Suppressor macrophage (primary cell): ENCODE data around the gene LRRTM4.

Source experiments
- DNase-seq, 4 experiments: peaks; one replicate each; pipeline ENCODE4 v3.0.0-alpha.2; 2020 to 2022
- total RNA-seq, 17 experiments: gene quantifications; one replicate each; lab custom pipeline; 2026; ENCODE audit warnings: mixed read lengths in 6 of 17, inconsistent platforms in 3 of 17; lab: John Stamatoyannopoulos, UW

Gene LRRTM4
- 0 to 1.7 (median 0) reads per million in 17 experiments for total RNA-seq

DNA sequence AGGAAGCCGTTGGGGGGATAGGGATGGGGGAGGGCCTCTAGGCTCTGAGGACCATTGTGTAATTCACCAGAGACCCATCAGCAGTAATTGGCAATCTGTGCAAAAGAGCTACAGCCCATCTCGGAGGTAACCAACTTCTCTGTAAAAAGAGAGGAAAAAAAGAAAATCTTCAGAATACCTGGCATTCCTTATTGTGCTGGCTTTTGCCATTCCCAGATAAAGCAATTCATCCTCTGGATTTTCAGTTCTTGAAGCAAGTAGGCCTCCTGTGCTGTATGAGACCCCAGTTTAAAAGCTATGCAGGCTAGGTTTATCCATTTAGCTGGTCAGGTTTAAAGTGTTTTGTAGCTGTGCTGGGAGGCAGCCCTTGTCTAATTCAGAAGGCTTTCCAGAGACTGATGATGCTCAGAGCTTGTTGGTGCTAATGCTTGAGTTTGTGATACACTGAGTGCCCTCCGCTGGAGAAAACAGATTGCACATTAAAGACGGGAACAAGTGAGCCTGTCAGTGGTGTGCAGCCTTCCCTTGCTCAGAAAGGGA lies at the start of gene LRRTM4:
Gene LRRTM4, minus strand, starts transcription at position 446 of the 540 bp plus-strand sequence.
- no peak for DNase-seq

DNA sequence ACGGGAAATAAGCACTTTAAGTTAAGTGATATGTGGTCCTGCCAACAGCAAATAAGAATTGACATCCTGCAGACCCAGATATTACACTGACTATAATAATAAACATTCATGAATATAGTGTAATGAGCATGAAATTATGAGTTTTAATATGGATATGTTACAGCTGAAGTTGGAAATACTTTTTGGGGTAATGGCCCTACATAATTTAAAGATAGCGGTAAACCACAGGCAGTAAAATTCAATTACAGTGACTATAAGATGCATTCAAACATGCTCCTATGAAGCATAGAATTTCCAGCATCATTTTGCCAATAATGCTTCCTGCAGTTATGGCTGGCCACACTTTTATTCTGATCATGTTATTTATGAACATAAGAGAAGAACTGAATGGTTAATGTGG lies 49.4 kb upstream of the LRRTM4 start:
- no peak for DNase-seq

DNA sequence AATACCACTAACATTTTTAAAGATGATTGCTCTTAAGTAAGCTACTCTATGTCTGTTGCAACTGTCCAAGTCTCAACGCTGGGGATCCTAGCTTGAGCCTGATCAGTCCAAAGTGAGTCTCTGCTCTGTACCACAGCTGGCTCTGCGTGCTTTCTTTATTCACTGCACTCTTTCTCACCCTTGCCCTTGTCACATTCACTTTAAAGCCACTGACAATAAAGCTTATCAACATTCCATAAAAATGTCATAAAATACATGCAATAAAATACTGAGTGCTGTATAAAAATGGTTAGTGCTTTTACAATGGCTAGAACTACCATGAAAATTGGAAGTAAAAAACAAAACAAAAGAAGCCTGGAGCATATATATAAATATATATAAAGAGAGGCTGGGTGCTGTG lies 45.5 kb upstream of the LRRTM4 start:
- no peak for DNase-seq

DNA sequence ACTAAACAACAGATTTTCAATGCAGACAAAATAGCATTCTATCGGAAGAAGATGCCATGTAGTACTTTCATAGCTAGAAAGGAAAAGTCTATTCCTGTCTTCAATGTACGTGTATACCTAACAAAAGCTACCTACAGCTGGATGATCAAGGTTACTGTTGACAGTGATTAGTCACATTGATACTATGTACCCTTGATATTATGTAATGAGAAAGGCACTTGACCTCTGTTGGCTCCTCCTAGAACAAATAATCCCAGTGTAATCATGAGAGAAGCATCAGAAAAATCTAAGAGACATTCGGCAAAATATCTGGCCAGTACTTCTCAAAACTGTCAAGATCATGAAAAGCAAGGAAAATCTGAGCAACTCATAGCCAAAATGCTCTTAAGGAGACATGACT lies 44.4 kb upstream of the LRRTM4 start:
- DNase-seq, result no peak

DNA sequence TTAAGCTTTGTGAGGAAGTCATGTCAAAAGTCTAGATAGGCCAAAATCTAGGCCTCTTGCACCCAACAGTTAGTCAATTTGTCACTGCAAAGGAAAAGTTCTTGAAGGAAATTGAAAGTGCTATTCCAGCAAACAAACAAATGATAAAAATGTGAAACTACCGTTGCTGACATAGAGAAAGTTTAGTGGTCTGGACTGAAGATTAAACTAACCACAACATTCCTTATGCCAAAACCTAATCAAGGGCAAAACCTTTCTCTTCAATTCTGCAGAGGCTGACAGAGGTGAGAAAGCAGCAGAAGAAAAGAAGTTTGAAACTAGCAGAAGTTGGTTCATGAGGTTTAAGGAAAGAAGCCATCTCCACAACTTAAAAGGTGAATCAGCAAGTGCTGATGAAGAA lies 44.0 kb upstream of the LRRTM4 start:
- no peak for DNase-seq

DNA sequence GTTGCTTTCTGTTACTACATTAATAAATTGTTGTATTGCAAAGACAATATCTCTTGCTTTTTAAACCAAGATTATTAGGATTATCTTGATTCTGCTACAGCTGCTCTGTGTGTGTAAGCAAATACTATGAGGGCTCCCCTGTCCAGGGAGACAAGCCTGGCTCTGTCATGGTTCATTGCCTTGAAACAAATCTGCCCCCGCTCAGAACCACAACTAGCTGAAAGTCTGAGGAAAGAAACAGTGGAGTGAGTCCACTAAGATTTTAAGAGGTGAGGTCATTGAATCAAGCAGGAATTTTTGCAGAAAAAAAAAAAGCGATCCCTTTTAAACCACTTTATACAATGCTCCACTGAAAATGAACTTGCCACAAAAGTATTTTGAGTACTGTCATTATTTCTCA lies 30.8 kb upstream of the LRRTM4 start:
- no peak for DNase-seq

DNA sequence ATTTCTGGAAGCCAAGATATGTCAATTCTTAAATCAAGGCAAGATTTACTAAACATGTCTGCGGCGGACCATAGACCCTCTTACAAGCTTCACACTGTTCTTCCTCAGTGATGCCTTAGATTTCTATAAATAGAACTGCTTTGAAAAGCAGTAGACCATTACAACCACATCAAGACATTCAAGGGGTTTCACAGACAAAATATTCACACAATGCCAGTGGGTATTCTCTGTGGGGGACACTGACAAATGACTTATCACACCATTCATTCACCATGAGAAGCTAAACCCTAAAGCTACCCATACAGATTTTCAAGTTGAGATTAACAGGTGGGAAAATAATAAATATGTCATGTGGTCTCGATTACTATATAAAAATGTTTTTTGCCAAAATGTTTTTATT lies 15.9 kb upstream of the LRRTM4 start:
- DNase-seq, result no peak

DNA sequence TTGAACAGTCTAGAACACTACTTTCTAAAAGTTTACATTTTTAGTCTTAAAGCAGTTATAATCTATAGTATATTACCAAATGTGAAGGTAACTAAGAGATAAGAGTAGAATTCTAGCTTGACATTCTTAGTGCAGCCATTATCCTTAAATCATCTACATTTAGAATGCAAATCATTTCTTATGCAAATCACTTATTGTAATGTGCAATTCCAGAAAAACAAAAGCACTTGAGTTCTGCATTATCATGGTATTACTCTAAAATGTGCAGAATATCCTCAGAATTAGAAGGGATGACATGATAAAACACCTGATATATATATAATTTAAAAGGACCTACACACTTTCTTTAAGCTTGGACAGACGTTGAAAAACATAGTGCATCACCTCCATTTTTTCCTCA lies 712 bp upstream of the LRRTM4 start:
- no peak for DNase-seq

DNA sequence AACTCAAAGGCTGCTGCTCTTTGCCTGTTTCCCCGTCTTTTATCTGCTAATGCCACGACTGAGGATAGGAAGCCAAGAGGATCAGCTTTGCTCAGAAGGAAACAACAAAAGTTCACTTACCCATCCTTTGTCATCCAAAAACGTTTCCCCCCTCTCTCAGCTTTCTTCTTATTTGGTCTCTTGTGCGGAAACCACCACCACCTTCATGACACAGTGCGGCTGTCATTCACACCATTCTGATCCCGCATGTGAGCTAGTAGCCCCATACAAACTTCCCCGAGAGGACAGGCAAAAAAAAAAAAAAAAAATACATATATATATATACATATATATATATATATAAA lies 656 bp downstream of the LRRTM4 start:
- no peak for DNase-seq

DNA sequence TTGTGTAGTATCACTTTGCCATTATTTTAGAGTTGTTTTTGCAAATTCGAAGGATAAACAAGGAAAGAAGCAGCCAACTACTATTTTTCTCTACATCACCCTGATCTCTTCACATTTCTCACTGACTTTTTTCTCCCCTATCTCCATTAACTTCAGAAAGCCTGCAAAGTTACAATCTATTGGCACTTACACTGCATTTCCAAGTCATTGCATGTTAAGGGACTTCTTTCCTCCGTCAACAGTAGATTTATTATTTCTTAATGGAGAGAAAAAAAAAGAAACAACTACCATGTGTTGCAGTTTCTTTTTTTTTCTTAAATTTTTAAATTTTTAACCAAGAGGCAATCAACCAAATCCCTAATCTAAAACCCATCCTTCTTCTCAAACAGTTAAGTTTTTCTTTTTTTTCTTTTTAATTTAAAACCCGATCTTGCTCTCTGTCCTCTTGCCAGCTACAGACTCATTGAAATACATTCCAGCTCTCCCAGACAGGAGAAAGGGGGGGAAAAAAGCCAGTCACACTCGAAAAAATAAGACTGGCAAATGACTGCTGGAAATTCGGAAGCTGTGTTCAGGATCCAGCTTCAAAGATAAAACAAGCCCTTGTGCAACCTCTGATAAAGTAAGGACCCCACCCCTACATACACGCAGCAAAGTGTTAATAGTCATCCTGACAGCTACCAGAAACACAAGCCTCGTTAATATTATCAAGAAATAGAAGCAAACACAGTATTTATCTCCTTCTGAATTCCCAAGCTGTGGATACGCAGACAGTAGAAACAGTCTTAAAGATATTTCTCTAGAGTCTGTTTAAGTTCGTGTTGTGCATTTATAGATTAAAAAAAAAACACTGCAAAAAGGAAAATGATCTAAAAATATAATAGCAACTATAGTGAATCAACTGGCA lies 1.3 kb downstream of the LRRTM4 start:
- no peak for DNase-seq

DNA sequence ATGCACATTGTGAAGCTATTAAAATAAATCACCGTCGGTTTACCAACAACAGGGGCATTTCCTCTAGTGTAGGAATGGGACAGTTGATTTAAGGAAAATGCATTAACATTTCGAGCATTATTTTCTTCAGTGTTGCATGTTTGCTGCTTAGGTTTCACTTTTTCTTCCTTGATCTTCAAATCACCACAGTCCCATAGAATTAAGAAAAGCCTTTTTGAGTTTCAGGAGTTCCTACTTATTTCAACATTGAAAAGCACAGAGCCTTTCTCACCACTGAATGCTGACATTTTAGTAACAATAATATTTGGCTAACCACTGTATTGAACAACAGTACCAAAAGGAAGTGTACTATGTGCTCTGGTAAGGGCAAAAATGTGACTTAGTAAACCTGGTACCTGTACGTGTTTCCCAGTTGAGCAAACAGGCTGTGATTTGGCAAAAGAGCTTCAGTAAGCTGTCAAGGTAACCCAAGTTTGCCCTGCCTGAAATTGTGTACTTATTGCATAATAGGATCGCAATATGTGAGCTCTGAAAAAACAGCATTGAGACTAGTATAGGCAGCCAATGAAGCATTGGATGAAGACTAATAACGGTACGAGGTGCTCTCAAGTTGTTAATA lies 2.2 kb downstream of the LRRTM4 start:
- DNase-seq, result no peak

DNA sequence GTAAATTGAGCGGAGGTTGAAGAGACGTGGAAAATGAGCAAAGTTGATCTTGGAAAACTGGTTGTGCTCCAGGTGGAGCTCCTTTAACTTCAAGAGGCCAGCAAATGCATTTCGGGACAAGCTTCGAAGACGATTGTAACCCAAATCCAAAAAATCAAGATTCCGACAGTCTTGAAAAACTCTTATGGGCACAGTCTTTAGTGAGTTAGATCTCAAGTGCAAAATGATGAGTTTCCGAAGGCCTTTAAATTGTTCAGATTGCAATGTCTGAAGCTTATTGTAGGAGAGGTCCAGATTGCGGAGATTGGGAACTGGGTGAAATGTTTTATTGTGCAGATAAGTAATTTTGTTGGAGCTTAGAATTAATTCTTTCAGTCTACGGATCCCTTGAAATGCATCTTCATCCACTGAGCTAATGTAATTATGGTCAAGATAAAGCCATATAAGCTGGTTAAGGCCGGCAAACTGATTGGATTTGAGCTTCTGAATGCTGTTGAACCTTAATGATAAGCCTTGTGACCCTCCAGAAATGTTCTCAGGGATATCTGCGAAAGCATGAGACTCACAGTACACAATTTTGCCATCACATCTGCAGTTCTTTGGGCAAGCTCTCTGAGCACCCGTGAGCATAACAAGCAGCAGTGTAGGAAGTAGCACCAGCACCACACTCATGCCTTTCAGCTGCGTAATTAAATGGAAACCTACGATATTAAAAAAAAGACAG lies 2.9 kb downstream of the LRRTM4 start:
- DNase-seq, result no peak

DNA sequence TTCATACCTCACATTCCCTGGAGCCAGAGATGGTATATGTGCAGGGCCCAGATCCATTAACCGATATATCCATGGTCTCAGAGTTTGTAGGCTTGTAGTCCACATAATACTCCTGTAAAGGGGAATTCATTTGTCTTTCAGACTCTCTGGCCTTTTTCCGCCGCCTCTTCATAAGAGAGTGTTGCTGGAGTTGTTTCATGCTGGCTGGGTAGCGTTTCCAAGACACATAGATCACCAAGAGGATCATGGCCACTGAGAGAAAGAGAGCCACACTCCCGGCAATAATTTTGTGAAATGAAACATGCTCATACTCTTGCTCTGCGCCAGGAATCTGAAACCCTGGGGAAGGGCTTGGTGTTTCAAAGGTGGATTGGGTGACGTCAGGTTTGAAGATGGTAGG lies 3.9 kb downstream of the LRRTM4 start:
- no peak for DNase-seq

DNA sequence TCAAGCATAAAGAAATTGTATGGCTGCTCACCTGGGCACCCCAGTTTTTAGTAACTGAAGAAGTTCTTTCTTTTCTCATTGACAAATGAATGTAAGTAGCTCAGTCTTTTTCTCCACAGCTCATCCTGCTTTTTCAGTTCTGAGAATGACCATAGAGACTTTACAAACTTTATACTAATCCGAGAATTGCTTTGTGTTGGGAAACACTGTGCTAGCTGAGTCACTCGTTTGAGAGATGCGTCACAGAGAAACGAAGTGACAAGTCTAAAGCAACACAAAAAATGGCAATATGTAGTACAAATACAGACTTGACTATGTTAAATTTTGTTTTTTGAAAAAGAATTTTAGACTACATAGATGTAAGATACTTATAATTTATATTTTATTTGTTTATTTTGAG lies 9.0 kb downstream of the LRRTM4 start:
- DNase-seq, result no peak

DNA sequence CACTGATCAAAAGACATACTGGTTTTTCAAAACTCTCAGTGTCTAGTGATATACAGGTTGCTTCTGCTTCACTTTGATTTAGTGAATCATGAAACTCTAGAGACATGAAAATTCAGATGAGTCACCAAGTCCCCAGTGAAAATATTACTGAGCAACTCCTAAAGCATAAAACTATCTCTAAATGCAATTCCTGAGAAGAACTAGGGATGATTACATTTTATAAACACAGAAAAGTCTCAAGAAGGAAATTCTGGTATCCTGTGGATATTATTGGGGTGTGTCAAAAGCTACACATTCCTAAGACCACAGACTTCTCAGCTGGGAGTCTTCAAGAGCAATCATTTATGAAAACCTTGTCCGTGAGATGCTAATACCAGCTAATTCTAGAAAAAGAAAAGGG lies 9.7 kb downstream of the LRRTM4 start:
- DNase-seq, result no peak

DNA sequence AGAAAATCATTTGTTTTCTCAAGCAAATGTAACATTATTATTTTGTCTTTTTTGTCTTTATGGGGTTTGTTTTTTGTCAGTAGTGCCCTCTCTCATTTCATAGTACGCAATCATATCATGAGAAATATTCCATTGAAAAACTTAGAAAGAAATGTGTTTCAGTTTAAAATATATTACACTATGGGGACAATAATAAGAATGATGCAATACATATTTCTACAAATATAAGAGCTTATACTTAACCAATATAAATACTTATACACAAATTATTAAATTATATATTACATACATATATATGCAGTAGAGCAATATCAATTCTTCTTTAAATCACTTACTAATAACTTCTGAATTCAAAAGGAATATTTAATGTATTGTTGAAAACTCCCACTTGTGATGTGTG lies 13.7 kb downstream of the LRRTM4 start:
- no peak for DNase-seq

DNA sequence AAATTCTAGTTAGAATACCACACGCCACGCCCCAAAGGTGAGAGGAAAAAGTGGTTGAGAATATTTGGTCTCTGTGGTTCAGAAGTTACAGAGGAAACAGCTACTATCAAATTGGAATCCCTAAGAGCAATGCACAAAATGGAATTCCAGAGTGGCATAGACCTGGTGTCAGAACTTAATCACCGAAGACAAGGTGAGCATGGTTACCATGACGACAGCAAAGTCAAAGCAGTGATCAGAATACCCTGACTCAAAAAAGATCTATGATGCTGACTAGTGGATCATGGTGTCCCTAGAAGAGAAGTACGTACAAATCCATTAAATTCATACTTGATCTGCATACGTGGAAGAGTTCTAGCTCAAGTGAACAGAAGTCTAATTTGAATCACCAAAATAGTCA lies 14.5 kb downstream of the LRRTM4 start:
- DNase-seq, result no peak

DNA sequence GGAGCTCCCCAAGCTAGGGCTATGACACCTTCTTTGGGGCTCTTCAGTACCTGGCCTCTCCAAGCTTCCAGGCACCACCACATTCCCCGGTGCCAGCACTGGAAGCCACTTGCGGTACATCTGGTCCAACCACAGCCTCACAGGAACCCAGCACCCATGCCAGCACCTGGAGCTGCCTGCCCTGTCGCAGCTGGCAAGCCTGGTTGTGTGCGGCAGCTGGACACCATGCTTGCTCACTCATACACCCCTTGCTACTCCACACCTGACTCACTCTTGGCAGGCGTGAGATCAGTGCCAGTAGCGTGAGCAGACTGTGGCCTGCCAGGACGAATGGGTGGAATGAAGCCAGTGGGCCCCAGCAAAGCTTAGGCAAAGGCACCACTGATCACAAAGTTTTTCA lies 34.0 kb downstream of the LRRTM4 start:
- no peak for DNase-seq

DNA sequence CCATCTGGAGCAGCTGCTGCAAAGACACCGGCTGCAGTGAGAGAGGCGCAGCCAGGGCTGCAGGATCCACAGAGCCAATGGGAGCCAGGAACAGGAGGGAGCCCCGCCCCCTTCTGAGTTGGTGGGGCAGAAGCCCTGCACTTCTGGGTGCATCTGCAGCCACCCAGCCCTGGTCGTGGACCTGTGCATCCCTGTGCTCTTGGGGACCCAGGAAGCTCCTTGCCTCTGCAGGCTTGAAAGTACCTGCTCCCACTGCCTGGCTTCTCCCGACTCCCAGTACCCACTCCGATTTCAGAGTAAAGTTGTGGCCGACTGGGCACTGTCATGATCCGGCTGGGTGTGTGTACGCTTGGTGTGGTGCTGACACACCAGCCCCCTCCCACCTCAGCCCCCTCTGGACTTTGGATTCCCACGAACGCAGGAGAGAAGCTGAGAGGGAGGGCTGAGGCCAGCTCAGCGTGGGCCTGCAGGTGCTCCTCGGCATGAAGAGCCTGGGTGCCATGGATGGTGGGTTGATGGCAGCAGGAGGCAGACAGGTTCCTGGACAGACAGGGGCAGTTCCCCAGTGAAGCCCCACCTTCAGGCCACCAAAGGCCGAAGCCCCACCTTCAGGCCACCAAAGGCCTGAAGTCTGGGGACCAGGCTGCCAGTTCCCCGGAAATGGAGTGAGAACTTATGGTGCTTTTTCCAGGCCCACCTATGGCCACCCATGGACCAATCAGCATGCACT lies 34.9 kb downstream of the LRRTM4 start:
- DNase-seq, result no peak

DNA sequence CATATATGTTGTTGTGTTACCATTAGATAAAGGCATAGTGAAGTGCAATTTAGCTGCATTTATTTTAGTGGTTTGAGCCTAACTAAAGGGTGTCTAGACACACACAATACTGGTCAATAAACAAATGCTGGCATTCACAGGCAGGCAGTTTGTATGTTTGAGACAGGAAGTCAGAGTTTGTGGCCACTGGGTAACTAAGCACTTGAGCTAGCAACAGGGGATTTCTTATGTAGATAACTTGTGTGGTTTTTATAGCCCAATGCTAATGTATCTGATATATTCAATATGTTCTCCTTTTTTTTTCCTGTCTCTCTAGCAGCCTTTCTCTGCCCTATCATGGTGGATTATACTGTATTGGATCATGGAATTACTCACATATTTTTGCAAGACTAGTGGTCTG lies 38.1 kb downstream of the LRRTM4 start:
- DNase-seq, result no peak

DNA sequence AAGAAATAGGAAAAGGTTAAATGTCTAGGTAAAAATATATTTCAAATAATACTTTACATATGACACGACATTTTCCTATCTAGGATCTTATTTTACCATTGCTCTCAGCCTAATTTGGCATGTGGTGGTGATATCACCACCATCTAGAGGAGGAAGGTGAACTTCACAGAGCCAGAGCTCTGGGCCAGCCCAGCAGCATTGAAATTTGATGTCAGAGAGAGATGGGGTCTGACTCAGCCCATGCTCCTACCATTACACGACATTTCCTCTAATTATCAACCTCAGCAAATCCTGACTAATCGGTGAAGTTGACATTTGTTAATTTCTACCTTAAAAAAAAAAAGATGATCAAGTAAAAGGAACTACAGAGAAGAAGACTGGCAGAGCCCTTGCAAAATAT lies 42.3 kb downstream of the LRRTM4 start:
- DNase-seq, result no peak

DNA sequence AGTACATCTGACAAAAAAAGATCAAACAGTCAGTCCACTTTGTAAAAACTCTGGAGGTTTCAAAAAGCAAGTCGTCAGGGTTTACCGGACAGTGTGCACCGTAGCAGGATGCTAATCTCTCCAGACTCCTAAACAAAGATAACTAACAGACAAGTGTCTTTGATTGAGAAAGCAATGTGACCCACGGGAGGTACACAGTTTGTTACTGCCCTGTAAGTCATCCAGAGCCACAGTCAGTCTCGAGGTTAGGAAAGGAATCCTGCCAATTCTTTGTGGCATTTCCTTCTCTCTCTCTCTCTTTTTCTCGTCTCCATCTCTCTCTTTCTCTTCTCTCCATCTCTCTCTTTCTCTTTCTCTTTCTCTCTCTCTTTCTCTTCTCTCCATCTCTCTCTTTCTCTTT lies 42.8 kb downstream of the LRRTM4 start:
- no peak for DNase-seq

DNA sequence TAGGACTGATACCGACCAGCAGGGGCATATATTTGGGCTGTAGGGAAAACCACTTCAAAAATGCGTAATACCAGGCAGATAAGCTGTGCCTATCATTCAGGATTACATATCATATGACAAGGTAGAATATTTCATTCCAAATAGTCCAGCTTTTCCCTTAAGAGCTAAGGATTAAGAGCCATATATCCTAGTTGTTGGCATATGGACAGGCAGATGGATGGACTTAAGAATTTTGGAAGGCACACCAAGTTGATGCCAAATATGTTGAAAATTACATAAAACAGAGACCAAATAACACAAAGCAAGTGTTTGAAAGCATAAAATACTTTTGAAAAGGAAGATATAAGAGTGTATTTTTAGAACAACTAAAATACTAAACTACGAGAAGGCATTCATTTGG lies 52.1 kb downstream of the LRRTM4 start:
- no peak for DNase-seq
